HEK293T (cell line): Measurements from ENCODE around the gene PCDHGB6.

Experiments
- FOXK2 ChIP-seq: fragments of 450-650 bp; IDR thresholded peaks from 2 replicates; pipeline ENCODE4 v1.6.1; 2016; ENCODE audit warnings: mild to moderate bottlenecking
- FOXM1 ChIP-seq: fragments of 450-650 bp; IDR thresholded peaks from 2 replicates; pipeline ENCODE4 v1.6.1; 2017; ENCODE audit warnings: mild to moderate bottlenecking, borderline replicate concordance
- HDGF ChIP-seq: fragments of 450-650 bp; IDR thresholded peaks from 2 replicates; pipeline ENCODE4 v1.6.1; 2017; ENCODE audit warnings: antibody characterized with exemption, borderline replicate concordance
- SP1 ChIP-seq: fragments of 450-650 bp; IDR thresholded peaks from 2 replicates; pipeline ENCODE4 v1.6.1; 2017
- SUZ12 ChIP-seq: fragments of 450-650 bp; IDR thresholded peaks from 2 replicates; pipeline ENCODE4 v1.6.1; 2016; ENCODE audit warnings: mild to moderate bottlenecking
- TARDBP ChIP-seq: fragments of 450-650 bp; IDR thresholded peaks from 2 replicates; pipeline ENCODE4 v1.6.1; 2016

DNA sequence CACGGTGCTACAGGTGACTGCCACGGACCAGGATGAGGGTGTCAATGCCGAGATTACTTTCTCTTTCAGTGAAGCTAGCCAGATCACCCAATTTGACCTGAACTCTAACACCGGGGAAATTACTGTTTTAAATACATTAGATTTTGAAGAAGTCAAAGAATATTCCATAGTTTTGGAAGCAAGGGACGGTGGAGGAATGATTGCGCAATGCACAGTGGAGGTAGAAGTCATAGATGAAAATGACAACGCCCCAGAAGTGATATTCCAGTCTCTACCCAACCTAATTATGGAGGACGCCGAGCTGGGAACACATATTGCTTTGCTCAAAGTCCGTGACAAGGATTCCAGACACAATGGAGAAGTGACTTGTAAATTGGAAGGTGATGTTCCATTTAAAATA lies 19.2 kb upstream of the PCDHGB6 start:
- no peak for TF ChIP-seq FOXK2
- TF ChIP-seq HDGF: no peak
- TF ChIP-seq SP1: no peak
- no peak for TF ChIP-seq SUZ12
- TF ChIP-seq FOXM1: no peak
- no peak for TF ChIP-seq TARDBP
